ENCODE measurements around the gene COL4A2.

COL4A2 gene

DNA sequence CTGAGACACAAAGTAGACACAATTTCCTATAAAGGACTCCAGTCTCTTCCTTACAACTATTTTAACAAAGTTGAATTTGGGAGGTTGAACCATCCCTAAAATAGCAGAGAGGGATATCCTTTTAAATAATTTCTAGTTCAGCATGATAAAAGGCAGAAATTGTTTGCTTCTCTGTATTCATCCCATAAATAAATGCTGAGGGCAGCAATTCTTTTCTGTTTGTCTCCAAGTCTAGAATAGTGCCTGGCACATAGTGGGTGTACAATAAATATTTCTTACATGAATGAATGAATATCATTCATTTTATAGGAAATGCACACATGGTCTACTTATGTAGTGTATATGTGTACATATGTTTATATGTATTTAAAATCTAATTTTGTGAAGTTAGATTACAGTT, 12.5 kb upstream of the COL4A2 start:
- Histone ChIP-seq H3K4me1 (ENCODE audit: insufficient read depth, low read length) (peaks cover 69% of the 10 kb centered on the region), H3K27me3 (ENCODE audit: control insufficient read depth in 1 of 2, insufficient read depth in 2 of 2, low read length in 2 of 2) (no peaks in the 10 kb centered on the region), H3K27ac (ENCODE audit: low read depth, low read length) (peak overlapping the region; percentile 35), H3K9ac (ENCODE audit: low read length) (no peak overlapping the region), H3K9me3 (ENCODE audit: low read length) (no peaks in the 10 kb centered on the region), H3K36me3 (ENCODE audit: insufficient read depth, low read length) (no peaks in the 10 kb centered on the region), H3K4me3 (ENCODE audit: low read depth in 1 of 2, low read length in 2 of 2) (no peak overlapping the region)

DNA sequence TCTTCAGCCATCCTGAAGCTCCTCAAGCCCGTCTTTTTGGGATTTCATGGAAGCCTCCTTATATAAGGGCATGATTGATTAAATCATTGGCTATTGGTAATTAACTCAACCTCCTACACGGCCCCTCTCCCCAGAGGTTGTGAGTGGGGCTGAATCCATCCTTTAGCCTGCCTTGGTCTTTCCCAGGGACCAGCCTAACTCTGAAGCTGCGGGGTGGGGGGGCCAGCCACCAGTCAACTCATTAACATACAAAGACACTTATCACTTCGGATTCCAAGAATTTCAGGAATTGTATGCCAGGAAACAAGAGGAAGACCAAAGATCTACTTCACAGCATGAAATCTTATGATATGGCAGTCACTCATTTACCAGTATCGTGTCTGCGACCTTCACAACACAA, 10.1 kb upstream of the COL4A2 start:
- Histone ChIP-seq H3K4me1 (ENCODE audit: insufficient read depth, low read length) (peaks cover 75% of the 10 kb centered on the region), H3K9ac (ENCODE audit: low read length) (no peak overlapping the region), H3K9me3 (ENCODE audit: low read length) (no peaks in the 10 kb centered on the region), H3K27me3 (ENCODE audit: control insufficient read depth in 1 of 2, insufficient read depth in 2 of 2, low read length in 2 of 2) (no peaks in the 10 kb centered on the region), H3K27ac (ENCODE audit: low read depth, low read length) (peak overlapping the region; percentile 4), H3K4me3 (ENCODE audit: low read depth in 1 of 2, low read length in 2 of 2) (no peak overlapping the region), H3K36me3 (ENCODE audit: insufficient read depth, low read length) (no peaks in the 10 kb centered on the region)

DNA sequence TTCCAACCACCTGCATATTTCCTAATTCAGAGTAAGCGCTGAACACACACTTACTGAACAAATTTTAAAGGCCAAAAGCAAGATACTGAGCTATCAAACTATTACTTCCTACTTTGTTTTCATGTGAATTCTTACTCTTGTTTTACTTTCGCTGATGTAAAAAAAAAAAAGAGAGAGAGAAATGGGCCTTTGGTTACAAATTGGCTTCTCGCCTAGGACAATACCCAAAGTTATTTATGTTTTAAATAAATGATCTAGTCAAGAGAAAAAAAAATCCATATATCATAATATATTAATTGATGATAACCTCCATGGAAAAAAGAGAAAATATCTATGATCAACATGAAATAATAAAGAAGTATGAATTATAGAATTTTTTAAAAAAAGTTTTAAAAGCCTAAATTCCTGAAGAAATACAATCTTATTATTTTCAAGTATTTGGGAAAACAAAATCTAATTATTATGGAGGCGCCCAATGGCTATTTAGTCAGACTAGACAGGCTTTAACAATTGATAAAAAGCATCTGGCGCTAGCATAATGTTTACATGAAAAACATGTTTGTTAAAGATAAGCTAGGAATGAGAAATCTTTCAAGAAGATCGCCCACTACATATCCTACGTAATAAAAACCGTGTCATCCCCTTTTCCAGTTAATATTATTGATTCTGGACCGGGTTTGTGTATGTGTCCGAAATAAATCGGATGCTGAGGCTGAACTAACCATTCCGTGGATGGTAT, 9.1 kb upstream of the COL4A2 start:
- H3K4me3 ChIP-seq (ENCODE audit: low read depth in 1 of 2, low read length in 2 of 2), result peak overlapping the region in 1 of 2 donors; percentile 49
- H3K9ac ChIP-seq (ENCODE audit: low read length), result peak overlapping the region; percentile 9
- peak overlapping the region; percentile 81 for H3K27ac ChIP-seq (ENCODE audit: low read depth, low read length)
- H3K9me3 ChIP-seq (ENCODE audit: low read length), result no peaks in the 10 kb centered on the region
- H3K36me3 ChIP-seq (ENCODE audit: insufficient read depth, low read length), result no peaks in the 10 kb centered on the region
- H3K27me3 ChIP-seq (ENCODE audit: control insufficient read depth in 1 of 2, insufficient read depth in 2 of 2, low read length in 2 of 2), result no peaks in the 10 kb centered on the region
- peaks cover 83% of the 10 kb centered on the region for H3K4me1 ChIP-seq (ENCODE audit: insufficient read depth, low read length)

DNA sequence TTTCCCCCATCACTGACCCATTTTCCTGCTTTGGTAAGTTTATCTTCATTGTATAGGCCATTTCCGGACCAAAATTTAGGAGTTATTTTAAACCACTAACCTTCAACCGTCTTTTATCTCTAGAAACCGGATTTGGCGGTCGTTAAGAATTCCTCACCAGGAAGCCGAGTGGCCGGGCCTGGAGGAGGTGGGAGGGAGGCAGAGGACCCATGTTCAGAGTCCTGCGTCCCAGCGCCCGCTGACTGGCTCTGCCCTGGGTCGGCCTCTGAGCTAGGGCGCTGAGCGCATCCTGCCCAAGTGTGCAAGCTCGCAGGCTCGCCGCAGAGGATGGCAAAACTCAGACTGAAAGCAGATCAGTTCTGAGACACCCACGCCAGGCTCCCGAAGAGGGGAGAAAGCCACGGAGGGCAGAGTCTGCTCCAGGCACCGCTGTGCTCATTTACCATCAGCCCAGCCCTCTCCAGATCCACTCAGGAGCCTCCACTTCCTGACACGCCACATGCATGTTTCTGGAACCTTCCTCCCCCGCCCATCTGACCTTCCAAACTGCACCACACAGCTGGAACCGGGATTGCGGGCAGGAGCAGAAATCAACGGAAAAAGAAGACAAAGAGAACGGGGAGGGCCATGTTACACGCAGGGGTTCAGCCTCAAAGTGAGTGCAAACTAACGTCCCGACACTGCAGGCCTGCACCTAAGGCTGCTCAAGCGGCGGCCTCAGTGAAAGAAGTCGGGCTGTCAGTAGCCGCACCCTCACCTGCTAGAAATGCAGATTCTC, 8.4 kb upstream of the COL4A2 start:
- H3K27me3 ChIP-seq (ENCODE audit: control insufficient read depth in 1 of 2, insufficient read depth in 2 of 2, low read length in 2 of 2), result no peaks in the 10 kb centered on the region
- H3K36me3 ChIP-seq (ENCODE audit: insufficient read depth, low read length), result no peaks in the 10 kb centered on the region
- peak overlapping the region; percentile 9 for H3K9ac ChIP-seq (ENCODE audit: low read length)
- peak overlapping the region in 1 of 2 donors; percentile 49 for H3K4me3 ChIP-seq (ENCODE audit: low read depth in 1 of 2, low read length in 2 of 2)
- H3K27ac ChIP-seq (ENCODE audit: low read depth, low read length), result peak overlapping the region; percentile 81
- H3K4me1 ChIP-seq (ENCODE audit: insufficient read depth, low read length), result peaks cover 85% of the 10 kb centered on the region
- H3K9me3 ChIP-seq (ENCODE audit: low read length), result no peaks in the 10 kb centered on the region

DNA sequence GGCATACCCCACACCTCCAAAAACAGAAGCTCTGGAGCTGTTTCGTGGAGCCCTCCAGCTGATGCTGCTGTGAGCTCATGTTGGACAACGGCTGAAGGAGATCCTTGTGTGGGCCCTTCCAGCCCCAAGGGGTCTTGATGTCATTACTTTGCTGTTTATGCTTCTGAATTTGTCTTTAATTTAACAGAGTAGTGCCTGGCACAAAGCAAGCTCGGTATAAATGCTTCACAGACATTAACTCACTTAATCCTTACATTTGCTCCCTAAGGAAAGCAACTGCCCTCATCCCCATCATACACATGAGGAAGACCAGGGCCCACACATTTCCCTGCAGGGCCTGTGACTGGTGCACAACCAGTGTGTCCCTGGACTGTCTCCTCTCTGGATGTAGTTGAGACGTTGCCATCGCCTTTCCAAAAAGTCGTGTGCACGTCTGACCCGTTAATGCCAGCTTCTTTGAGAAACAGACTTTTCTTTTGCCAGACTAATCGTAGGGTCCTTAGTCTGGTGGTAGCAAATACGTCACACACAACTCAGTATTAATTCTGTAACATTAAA, 7.7 kb upstream of the COL4A2 start:
- H3K27ac ChIP-seq (ENCODE audit: low read depth, low read length), result peak overlapping the region; percentile 81
- peaks cover 85% of the 10 kb centered on the region for H3K4me1 ChIP-seq (ENCODE audit: insufficient read depth, low read length)
- no peaks in the 10 kb centered on the region for H3K36me3 ChIP-seq (ENCODE audit: insufficient read depth, low read length)
- H3K9ac ChIP-seq (ENCODE audit: low read length), result peak overlapping the region; percentile 9
- no peaks in the 10 kb centered on the region for H3K27me3 ChIP-seq (ENCODE audit: control insufficient read depth in 1 of 2, insufficient read depth in 2 of 2, low read length in 2 of 2)
- H3K9me3 ChIP-seq (ENCODE audit: low read length), result no peaks in the 10 kb centered on the region
- peak overlapping the region in 1 of 2 donors; percentile 49 for H3K4me3 ChIP-seq (ENCODE audit: low read depth in 1 of 2, low read length in 2 of 2)

DNA sequence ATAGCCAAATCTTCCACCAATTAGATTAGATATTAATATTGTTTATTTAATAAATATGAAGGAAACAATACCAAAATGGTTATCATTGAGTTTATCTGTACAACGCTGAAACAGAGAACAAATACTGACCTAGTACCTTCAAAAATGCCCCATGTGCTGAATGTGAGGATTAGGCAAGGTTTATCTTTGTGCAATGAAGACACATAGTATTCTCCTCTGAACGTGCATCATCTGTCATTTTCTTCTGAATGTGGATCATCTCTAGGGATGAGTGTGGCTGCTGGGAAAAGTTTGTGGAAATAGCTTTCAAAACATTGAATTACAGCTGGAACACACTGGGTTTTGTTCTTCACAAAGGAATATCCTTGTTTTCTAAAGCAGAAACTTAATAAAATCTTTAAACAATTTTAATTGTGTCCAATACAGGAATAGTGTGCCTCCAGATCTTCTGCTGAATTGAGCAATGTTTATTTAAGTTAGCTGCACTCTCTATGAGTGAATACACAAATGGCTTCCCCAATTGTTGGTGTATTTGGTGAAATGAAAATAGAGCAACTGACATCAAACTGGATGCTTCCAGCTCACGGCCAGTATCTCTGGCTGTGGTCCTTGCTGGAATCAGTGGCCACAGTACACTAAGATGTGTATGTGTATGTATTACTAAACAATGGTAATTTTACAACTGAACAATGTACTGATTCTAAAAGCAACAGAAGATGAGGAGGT, 6.8 kb upstream of the COL4A2 start:
- Histone ChIP-seq H3K36me3 (ENCODE audit: insufficient read depth, low read length) (no peaks in the 10 kb centered on the region), H3K27ac (ENCODE audit: low read depth, low read length) (peak overlapping the region; percentile 40), H3K4me1 (ENCODE audit: insufficient read depth, low read length) (peaks cover 90% of the 10 kb centered on the region), H3K27me3 (ENCODE audit: control insufficient read depth in 1 of 2, insufficient read depth in 2 of 2, low read length in 2 of 2) (no peaks in the 10 kb centered on the region), H3K9ac (ENCODE audit: low read length) (no peak overlapping the region), H3K9me3 (ENCODE audit: low read length) (no peaks in the 10 kb centered on the region), H3K4me3 (ENCODE audit: low read depth in 1 of 2, low read length in 2 of 2) (no peak overlapping the region)

DNA sequence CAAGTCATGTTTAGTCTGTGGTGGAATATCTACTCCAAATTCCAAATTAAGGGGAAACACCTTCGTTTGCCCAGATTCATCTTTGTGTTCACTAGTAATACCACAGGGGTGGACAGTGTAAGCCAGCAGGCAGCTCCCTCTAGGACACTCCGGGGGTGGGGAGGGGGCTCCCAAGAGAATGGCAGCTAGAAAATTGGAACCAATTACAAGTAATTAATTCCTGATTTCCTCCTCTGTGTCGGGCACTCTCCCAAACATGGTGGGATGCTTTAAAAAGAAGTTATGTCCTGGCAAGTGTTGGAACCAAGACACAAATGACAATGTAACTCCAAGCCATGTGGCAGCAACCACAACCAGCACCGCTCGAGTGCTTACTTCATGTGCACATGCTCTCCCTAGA, 6.0 kb upstream of the COL4A2 start:
- Histone ChIP-seq H3K36me3 (ENCODE audit: insufficient read depth, low read length) (no peaks in the 10 kb centered on the region), H3K9me3 (ENCODE audit: low read length) (no peaks in the 10 kb centered on the region), H3K9ac (ENCODE audit: low read length) (no peak overlapping the region)

DNA sequence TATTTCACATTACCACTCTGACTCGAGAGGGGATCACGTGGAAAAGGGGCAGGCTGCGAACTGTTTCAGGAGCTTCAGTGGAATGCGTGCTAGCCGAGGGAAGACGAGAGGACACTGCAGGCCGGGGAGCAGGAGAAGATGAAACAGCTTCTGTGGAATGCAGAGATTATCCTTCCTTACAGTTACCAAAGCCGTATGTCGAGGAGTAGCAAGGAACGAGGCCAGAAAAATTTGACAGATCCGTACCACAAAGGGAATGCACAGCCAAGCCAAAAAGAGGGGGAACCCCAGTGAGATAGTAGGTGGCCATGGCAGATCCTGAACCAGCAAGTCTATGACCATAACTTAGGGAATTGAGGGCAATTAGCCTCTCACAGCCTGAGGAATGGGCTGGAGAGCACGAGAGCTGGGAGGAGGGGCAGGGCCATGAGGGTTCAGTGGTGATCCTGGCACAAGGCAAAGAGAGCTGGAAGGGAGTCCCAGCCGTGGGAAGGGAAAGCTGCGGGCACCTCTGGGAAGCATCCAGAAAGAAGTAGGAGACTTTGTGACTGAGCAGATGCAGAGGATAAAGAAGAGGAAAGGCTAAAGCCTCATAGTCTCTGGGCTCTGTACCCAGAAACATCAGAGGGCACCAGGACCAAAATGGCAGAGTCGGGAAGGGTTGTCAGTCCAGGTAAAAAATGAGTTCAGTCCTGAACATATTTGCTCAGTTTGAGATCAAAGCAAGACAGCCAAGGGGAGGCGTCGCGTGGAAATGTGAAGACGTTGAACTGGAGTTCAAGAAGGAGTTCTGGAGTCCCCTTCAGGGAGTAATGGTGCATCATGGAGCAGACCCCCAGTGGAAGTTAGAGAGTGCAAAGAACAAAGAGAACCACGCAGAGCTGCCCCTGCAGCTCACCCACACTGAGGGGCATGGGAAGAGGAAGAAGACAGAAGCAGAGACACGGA, 5.2 kb upstream of the COL4A2 start:
- Histone ChIP-seq H3K36me3 (ENCODE audit: insufficient read depth, low read length) (no peaks in the 10 kb centered on the region), H3K4me3 (ENCODE audit: low read depth in 1 of 2, low read length in 2 of 2) (peak overlapping the region in 1 of 2 donors; percentile 33), H3K9ac (ENCODE audit: low read length) (peak overlapping the region; percentile 35), H3K9me3 (ENCODE audit: low read length) (no peaks in the 10 kb centered on the region), H3K27me3 (ENCODE audit: control insufficient read depth in 1 of 2, insufficient read depth in 2 of 2, low read length in 2 of 2) (no peaks in the 10 kb centered on the region), H3K4me1 (ENCODE audit: insufficient read depth, low read length) (peaks cover 74% of the 10 kb centered on the region), H3K27ac (ENCODE audit: low read depth, low read length) (peak overlapping the region; percentile 40)

More for the DNA sequence above, 6.0 kb upstream of the COL4A2 start:
- H3K4me3 ChIP-seq (ENCODE audit: low read depth in 1 of 2, low read length in 2 of 2), result peak overlapping the region in 1 of 2 donors; percentile 33
- no peaks in the 10 kb centered on the region for H3K27me3 ChIP-seq (ENCODE audit: control insufficient read depth in 1 of 2, insufficient read depth in 2 of 2, low read length in 2 of 2)
- H3K27ac ChIP-seq (ENCODE audit: low read depth, low read length), result peak overlapping the region; percentile 40
- peaks cover 82% of the 10 kb centered on the region for H3K4me1 ChIP-seq (ENCODE audit: insufficient read depth, low read length)

DNA sequence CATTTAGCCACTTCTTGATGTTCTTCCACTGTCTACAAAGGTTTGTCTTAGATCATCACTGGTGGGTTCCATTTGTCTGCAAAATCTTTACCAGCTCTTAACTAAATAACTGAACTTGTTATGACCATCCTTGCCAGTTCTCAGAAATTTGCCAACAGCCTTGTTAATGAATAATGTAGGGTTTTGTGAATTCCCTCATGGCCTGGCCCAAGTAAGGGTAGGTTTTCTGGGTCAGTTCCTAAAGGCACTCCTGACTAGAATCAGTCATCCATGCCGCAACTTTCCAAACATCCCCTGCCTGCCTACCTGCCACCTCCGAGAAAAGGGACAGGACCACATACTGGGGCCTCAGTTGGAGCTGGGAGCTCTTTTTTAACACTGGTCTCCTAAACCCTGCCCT, 4.1 kb upstream of the COL4A2 start:
- peak overlapping the region; percentile 96 for H3K27ac ChIP-seq (ENCODE audit: low read depth, low read length)
- peak overlapping the region; percentile 77 for H3K9ac ChIP-seq (ENCODE audit: low read length)
- no peaks in the 10 kb centered on the region for H3K9me3 ChIP-seq (ENCODE audit: low read length)
- H3K27me3 ChIP-seq (ENCODE audit: control insufficient read depth in 1 of 2, insufficient read depth in 2 of 2, low read length in 2 of 2), result no peaks in the 10 kb centered on the region
- no peaks in the 10 kb centered on the region for H3K36me3 ChIP-seq (ENCODE audit: insufficient read depth, low read length)
- no peak overlapping the region for H3K4me3 ChIP-seq (ENCODE audit: low read depth in 1 of 2, low read length in 2 of 2)
- H3K4me1 ChIP-seq (ENCODE audit: insufficient read depth, low read length), result peaks cover 67% of the 10 kb centered on the region

DNA sequence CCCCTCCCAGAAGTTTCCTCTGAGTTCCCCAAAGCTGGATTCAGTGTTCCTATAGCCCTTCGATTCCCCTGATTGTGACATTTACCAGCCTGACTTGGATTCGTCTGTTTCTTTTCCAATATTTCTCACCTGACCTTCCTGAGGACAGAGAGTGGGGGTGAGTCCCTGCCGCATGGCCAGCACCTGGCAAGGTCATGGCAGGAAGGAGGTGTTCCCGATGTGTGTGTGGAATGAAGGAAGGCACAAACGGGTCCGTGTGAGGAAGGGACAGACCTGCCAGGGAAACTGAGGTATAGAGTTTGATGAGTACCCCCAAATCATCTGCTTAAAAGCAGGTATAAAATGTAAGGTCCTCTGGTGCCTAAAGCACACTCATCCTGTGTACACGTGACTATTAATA, 3.4 kb upstream of the COL4A2 start:
- Histone ChIP-seq H3K27ac (ENCODE audit: low read depth, low read length) (peak overlapping the region; percentile 96), H3K36me3 (ENCODE audit: insufficient read depth, low read length) (no peaks in the 10 kb centered on the region), H3K27me3 (ENCODE audit: control insufficient read depth in 1 of 2, insufficient read depth in 2 of 2, low read length in 2 of 2) (no peaks in the 10 kb centered on the region), H3K9ac (ENCODE audit: low read length) (peak overlapping the region; percentile 77), H3K4me3 (ENCODE audit: low read depth in 1 of 2, low read length in 2 of 2) (peak overlapping the region in 1 of 2 donors; percentile 79), H3K9me3 (ENCODE audit: low read length) (no peaks in the 10 kb centered on the region), H3K4me1 (ENCODE audit: insufficient read depth, low read length) (peaks cover 60% of the 10 kb centered on the region)
